Mammary epithelial cell (primary cell): ENCODE data around the gene PTK7.

Experiments
- CTCF ChIP-seq, 2 donors: IDR thresholded peaks in 1 of 2; conservative IDR thresholded peaks in 1 of 2; 2 replicates each; pipeline ENCODE4 v1.5.1; 2011 to 2012; ENCODE audit warnings: inconsistent platforms in 2 of 2, low read length in 2 of 2, mild to moderate bottlenecking in 2 of 2, control low read depth in 1 of 2, low read depth in 1 of 2; ENCODE audit not compliant: insufficient read depth in 1 of 2; ENCODE audit errors: extremely low read depth in 1 of 2
- EZH2 ChIP-seq: IDR thresholded peaks from 2 replicates; pipeline ENCODE4 v1.6.1; 2012; ENCODE audit warnings: low read length, inconsistent platforms, borderline replicate concordance

GRCh38 chr6:43146261-43146660 lies 70.1 kb downstream of the PTK7 start:
- TF ChIP-seq EZH2 (no peak), CTCF (conservative IDR thresholded peaks at IDR 0.05 in 1 of 2, IDR thresholded peaks at IDR 0.05 in 1 of 2; ENCODE audit: extremely low read depth in 1 of 2, insufficient read depth in 1 of 2, low read depth in 1 of 2, low read length in 2 of 2) (no peak)
